Suprapubic skin (tissue), 3 donors: ENCODE results near the gene TTC39A.

Experiments
- CTCF ChIP-seq, 2 donors: fragments of 200-600 bp in 1 of 2; fragments of 450-650 bp in 1 of 2; sonication (generic) in 1 of 2; IDR thresholded peaks; one replicate each; pipeline ENCODE4 v1.5.1; 2016 to 2019; ENCODE audit warnings: antibody characterized with exemption in 2 of 2, mild to moderate bottlenecking in 1 of 2, moderate library complexity in 1 of 2
- POLR2A ChIP-seq, 2 donors: fragments of 450-650 bp; IDR thresholded peaks; one replicate each; pipeline ENCODE4 v1.6.1; 2017; ENCODE audit warnings: antibody characterized with exemption in 2 of 2, mild to moderate bottlenecking in 2 of 2, moderate library complexity in 2 of 2

GRCh38 chr1:51309291-51309690 lies 21.1 kb downstream of the TTC39A start:
- TF ChIP-seq POLR2A (IDR thresholded peaks at IDR 0.05), result no peak
- TF ChIP-seq CTCF (IDR thresholded peaks at IDR 0.05), result no peak
